Caki2 (cell line): ENCODE results near the gene YIPF6. TPM values are rescaled to one million over a fixed set of nuclear protein-coding genes. Genes with fewer than 3 reads are reported as not detected.
"Not testable (repeated sequence)": the region's sequence is repeated elsewhere in the genome, so short reads cannot be mapped to it uniquely, and the experiment has no call there.

Source experiments
- DNase-seq: peaks from one replicate; pipeline ENCODE4 v3.0.0-alpha.2; 2015; ENCODE audit warnings: low read depth
- in situ Hi-C: cut with HindIII; loops from 2 replicates; pipeline ENCODE4 v1.10.0; 2016; ENCODE audit warnings: low sequenced_read_pairs, low pct_unique_long_range_greater_than_20kb, mixed read lengths
- total RNA-seq: library from RNA; depleted of rRNA; stranded (reverse); fragments of >200 nt; shearing (Covaris generic); gene quantifications from 2 replicates; pipeline ENCODE4 v1.2.3, GENCODE V29; 2014; ENCODE audit warnings: low replicate concordance; rRNA removed

The YIPF6 gene, protein sequence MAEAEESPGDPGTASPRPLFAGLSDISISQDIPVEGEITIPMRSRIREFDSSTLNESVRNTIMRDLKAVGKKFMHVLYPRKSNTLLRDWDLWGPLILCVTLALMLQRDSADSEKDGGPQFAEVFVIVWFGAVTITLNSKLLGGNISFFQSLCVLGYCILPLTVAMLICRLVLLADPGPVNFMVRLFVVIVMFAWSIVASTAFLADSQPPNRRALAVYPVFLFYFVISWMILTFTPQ
- 21.0 and 28.1 TPM in 2 replicates for total RNA-seq

- in situ Hi-C loops: no loop called here
These were observed at the start of gene YIPF6 for GRCh38 chrX:68498508-68499379. Gene YIPF6, plus strand, starts transcription at chrX:68499051. Its CDS starts 16 bp downstream, at chrX:68499067.

GRCh38 chrX:68451720-68452119 is 47.1 kb upstream of the YIPF6 start:
- DNase-seq: no peak
- in situ Hi-C loops: no loop called here

More at GRCh38 chrX:68498508-68499379, at the start of gene YIPF6:
- DNase-seq: peak; percentile 67

DNA sequence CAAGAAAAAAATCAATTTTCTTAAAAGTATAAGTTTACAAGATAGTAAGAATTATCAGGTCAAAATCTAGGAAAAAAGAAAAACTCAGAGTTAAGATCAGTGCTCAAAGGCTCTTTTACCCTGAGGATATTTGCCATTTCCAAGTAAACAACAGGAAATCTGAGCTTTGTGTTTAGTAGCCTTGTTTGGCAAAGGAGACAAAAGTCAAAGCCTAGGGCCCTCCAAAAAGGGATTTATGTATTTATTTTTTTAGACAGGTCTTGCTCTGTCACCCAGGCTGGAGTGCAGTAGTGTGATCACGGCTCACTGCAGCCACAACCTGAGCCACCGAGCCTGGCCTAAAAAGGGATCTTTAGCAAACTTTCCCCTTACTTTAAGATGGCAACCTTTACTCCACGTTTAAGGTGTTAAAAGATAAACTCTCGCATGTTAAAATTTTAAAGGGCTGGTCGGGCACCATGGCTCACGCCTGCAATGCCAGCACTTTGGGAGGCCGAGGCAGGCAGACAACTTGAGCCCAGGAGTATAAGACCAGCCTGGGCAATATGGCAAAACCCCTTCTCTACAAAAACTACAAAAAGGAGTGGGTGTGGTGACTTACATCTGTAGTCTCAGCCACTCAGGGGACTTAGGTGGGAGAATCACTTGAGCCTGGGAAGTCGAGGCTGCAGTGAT is 44.2 kb upstream of the YIPF6 start:
- in situ Hi-C loops: no loop called here
- DNase-seq: no peak

- DNase-seq: no peak
- in situ Hi-C loops: no loop called here
These were observed 43.7 kb upstream of the YIPF6 start for GRCh38 chrX:68455151-68455510.

GRCh38 chrX:68461093-68461492 is 37.8 kb upstream of the YIPF6 start:
- in situ Hi-C loops: no loop called here
- DNase-seq: no peak

DNA sequence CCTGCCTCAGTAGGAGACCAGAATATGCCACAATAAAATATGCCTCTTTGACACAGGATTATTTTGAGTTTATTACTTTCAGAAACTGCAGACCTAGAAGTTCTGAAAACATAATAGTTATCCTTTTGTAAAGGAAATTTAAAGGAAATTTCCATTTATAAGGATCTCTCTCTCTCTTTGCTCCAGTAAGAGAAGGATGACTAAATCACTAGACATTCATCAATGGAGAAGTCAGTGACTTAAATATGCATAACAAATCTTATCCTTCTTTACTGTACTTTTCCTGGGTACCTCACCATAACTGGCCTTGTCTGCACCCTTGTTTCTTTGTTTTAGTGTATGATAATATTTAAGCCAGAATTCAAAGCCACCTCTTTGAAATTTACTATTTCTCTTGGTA is 37.3 kb upstream of the YIPF6 start:
- in situ Hi-C loops: no loop called here
- DNase-seq: no peak

DNA sequence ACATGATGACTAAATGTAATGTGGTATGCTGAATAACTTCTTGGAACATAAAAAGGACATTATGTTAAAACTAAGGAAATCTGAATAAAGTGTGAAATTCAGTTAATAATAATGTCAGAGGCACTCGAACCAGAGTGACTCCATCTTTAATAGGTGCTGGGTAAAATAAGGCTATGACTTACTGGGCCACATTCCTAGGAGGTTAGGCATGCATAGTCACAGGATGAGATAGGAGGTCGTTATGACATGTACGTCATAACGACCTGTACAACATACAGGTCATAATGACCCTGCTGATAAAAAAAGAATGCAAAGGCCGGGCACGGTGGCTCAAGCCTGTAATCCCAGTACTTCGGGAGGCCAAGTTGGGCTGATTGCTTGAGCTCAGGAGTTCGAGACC is 36.7 kb upstream of the YIPF6 start:
- in situ Hi-C loops: no loop called here
- DNase-seq: no peak

GRCh38 chrX:68462653-68463052 is 36.2 kb upstream of the YIPF6 start:
- in situ Hi-C loops: no loop called here
- DNase-seq: peak; percentile 32

DNA sequence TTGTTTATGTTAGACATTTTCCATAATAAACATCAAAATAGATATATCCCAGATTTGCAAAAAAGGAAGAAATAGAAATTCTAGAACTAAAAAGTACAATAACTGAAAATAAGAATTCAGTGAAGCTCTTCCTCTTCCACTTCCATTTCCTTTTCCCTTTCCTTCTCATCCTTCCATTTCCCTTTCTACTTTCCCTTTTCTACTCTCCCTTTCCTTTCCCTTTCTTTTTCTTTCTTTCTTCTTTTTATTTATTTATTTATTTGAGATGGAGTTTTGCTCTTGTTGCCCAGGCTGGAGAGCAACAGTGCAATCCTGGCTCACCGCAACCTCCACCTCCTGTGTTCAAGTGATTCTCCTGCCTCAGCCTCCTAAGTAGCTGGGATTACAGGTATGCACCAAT is 35.0 kb upstream of the YIPF6 start:
- in situ Hi-C loops: no loop called here
- DNase-seq: no peak

DNA sequence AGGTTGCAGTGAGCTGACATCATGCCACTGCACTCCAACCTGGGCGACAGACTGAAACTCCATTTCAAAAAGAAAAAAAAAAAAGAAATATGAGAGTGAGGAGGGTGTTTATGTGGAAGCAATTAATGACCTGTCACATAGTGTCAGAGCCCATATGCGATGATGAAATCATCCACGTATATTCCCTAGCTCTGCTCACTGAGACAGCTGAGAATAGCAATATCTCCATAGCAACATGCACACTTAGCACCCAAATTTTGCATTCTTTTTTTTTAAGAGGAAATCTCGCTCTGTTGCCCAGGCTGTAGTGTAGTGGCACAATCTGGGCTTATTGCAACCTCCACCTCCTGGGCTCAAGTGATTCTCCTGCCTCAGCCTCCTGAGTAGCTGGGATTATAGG is 34.1 kb upstream of the YIPF6 start:
- DNase-seq: no peak
- in situ Hi-C loops: no loop called here

DNA sequence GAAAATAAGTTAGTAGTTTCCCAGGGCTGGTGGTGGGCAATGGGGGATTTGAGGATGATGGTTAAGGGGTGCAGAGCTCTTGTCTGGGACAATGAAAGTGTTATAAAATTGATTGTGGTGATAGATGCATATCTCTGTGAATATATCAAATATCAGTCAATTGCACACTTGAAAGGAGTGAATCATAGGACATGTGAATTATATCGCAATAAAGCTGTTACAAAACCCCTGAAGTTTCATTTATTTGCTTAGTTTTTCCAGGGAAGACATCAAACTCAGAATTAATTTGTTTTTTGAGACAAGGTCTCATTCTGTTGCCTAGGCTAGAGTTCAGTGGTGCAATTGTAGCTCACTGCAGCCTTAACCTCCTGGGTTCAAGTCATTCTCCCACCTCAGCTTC is 17.9 kb upstream of the YIPF6 start:
- in situ Hi-C loops: no loop called here
- DNase-seq: no peak

- DNase-seq, in situ Hi-C loops: not testable (repeated sequence)
These were observed 12.7 kb upstream of the YIPF6 start for GRCh38 chrX:68486198-68486597.

GRCh38 chrX:68487254-68487653 is 11.6 kb upstream of the YIPF6 start:
- DNase-seq: no peak
- in situ Hi-C loops: no loop called here

GRCh38 chrX:68487924-68488323 is 10.9 kb upstream of the YIPF6 start:
- no peak for DNase-seq
- in situ Hi-C loops: no loop called here

DNA sequence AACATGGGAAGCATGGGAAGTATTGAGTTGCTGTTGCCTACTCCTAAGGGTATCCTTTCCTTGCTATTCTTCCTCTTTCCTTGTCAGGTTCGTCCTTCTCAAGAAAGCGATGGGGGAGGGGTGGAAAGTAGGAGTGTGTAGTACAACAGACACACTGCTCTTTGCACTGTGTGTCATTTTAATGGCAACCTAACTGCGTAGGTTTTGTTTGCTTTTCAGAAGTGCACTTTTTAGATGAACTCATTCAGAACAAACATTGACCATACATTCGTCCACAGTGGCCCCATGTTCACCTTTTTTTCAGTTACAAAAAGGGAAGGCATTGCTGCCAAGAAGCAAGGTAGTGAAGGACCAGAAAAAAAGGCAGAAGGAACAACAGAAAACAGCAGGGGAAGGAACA is 10.2 kb upstream of the YIPF6 start:
- in situ Hi-C loops: no loop called here
- DNase-seq: no peak

- peak; percentile 7 for DNase-seq
- in situ Hi-C loops: no loop called here
These were observed 8.2 kb upstream of the YIPF6 start for GRCh38 chrX:68490644-68491043.

GRCh38 chrX:68492583-68492982 is 6.3 kb upstream of the YIPF6 start:
- in situ Hi-C loops: no loop called here
- DNase-seq: no peak

DNA sequence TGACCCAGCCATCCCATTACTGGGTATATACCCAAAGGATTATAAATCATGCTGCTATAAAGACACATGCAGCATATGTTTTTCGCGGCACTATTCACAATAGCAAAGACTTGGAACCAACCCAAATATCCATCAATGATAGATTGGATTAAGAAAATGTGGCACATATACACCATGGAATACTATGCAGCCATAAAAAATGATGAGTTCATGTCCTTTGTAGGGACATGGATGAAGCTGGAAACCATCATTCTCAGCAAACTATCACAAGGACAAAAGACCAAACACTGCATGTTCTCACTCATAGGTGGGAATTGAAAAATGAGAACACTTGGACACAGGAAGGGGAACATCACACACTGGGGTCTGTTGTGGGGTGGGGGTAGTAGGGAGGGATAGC is 5.1 kb upstream of the YIPF6 start:
- in situ Hi-C loops, DNase-seq: not testable (repeated sequence)

GRCh38 chrX:68498044-68498507 is 775 bp upstream of the YIPF6 start:
- in situ Hi-C loops: no loop called here
- peak; percentile 55 for DNase-seq
